ENCODE measurements around the gene NSD1.

GRCh38 chr5:177312649-177313181 is 179.1 kb downstream of the NSD1 start:
- TF ChIP-seq CTCF (IDR thresholded peaks at IDR 0.05 in 2 of 3, conservative IDR thresholded peaks at IDR 0.05 in 1 of 3; ENCODE audit: control insufficient read depth in 2 of 3, extremely low read depth in 1 of 3, insufficient read depth in 1 of 3, low read depth in 3 of 3, low read length in 3 of 3) (peak; percentile 16 to 41 (median 23); a peak in 4 of 6 replicates), RAD51 (IDR thresholded peaks at IDR 0.05) (no peak)
